OCI-LY7 (cell line): ENCODE data around the gene BRD9.
"Not testable (repeated sequence)": the region's sequence is repeated elsewhere in the genome, so short reads cannot be mapped to it uniquely, and the experiment has no call there.

Source experiments
- CTCF ChIP-seq: fragments of 200-600 bp; sonication (generic); conservative IDR thresholded peaks from 2 replicates; pipeline ENCODE4 v1.5.1; 2014; ENCODE audit warnings: mild to moderate bottlenecking, antibody characterized with exemption, low read length, moderate library complexity, mixed read lengths
- EZH2phosphoT487 ChIP-seq: fragments of 200-600 bp; sonication (generic); IDR thresholded peaks from 2 replicates; pipeline ENCODE4 v1.6.1; 2018; ENCODE audit warnings: low read depth, borderline replicate concordance, mild to moderate bottlenecking, mixed run types, antibody characterized with exemption, low read length, moderate library complexity, mixed read lengths

DNA sequence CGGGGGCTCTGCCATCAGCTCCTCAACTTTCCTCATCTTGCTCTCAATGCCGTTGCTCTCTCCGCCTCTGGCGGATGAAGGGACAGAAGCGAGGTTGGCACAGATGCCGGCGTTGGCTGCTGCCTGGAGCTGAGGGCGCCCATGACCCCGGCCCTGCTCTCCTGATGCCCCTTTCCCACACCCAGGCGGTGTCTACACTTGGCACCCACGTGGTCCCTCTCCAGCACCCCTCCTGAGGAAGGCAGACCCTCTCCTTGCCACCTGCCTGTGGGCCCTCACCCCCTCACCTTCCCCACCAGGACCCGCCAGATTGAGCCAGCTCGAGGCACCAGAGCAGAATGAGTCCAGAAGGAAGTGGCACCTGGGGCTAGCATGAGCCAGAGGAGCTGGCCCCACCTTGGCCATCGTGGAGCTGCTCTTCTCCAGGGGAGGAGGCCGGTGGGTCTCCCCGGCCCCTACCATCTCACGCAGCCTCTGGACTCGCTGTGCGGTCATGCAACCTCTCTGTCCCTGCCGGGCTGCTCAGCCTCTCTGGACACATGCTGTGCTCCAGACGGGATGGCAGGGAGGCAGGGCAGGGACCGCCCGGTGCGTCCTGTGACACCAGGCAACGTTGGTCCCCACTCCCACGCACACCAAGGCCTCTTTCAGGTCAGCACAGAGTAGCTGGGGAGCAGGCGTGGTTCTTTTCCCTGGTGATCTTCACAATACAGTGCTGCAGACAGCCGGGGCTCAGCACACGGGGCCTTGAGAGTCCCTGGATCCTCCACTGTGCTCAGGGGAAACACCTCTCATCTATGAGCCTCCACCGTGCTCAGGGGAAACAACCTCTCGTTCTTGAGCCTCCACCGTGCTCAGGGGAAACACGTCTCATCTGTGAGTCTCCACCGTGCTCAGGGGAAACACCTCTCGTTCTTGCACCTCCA is 46.7 kb downstream of the BRD9 start:
- TF ChIP-seq CTCF, EZH2phosphoT487: not testable (repeated sequence)
